GM08714 (cell line): ENCODE measurements around the gene NACC1.

Experiments
- H3K4me3 ChIP-seq: fragments of 200-500 bp; sonication (Bioruptor generic); 2 replicates; pipeline ENCODE4 v1.5.1; 2014; ENCODE audit warnings: mild to moderate bottlenecking, low read length, inconsistent platforms
- ZNF274 ChIP-seq: IDR thresholded peaks from 2 replicates; pipeline ENCODE4 v1.6.1; 2012; ENCODE audit warnings: mild to moderate bottlenecking, low read depth, low read length

NACC1 gene

GRCh38 chr19:13082192-13083007, 35.7 kb upstream of the NACC1 start:
- TF ChIP-seq ZNF274: no peak

GRCh38 chr19:13083008-13083404, 35.1 kb upstream of the NACC1 start:
- TF ChIP-seq ZNF274: no peak
- no peak overlapping the region for H3K4me3 ChIP-seq

More at GRCh38 chr19:13082192-13083007, 35.7 kb upstream of the NACC1 start:
- H3K4me3 ChIP-seq: no peak overlapping the region

DNA sequence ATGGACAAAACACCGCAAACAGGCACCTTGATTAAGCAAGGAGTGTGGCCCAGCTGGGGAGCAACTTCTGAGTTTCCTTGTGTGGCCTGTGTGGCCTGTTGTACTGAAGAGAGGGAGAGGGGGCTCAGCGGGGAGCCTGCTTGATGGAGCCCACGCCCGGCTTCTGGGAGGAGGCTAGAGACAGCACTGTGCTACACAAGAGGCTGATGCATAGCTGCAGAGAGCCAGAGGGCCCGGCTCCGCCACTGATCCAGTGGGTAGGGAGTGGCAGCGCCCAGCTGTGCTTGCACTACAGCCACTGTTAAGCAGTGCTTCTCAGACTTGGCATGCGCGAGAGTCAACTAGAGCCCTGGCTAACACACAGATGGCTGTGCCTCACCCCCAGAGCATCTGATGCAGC, 34.4 kb upstream of the NACC1 start:
- no peak for TF ChIP-seq ZNF274
- H3K4me3 ChIP-seq: no peak overlapping the region

DNA sequence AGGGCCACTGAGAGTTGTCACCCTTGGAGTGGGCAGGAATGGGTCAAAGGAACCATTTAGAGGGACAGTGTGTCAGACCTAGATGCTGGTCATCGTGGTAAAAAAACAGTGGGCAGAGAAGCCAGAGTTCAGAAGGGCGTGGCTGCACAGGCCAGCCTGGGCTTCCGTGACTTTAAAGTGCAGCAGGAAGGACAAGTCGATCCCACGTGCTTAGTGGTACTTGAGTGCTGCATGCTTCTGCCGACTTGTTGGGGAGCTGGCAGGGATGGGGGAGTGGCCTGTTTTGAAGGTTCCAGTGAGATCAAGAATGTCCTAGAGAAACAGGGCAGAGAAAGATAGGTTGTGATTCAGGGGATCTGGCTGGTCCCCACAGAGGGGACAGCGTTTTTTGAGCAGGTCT, 32.4 kb upstream of the NACC1 start:
- TF ChIP-seq ZNF274: no peak
- no peak overlapping the region for H3K4me3 ChIP-seq

DNA sequence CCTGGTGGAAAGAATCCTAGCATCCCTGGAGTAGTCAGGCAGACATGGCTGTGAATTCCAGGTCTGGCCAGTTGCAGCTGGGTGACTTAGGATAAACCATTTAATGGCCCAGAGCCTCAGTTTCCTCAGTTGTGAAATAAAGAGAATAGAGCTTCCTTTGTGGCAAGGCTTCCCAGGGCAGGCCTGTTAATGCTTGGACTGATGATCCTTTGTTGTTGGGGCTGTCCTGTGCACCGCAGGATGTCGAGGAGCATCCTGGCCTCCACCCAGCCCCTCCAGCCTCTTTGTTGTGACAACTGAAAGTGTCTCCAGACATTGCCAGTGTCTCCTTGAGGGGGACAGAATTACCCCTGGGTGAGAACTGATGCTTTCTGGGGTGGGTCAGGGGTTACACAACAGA, 31.7 kb upstream of the NACC1 start:
- no peak overlapping the region for H3K4me3 ChIP-seq
- no peak for TF ChIP-seq ZNF274

DNA sequence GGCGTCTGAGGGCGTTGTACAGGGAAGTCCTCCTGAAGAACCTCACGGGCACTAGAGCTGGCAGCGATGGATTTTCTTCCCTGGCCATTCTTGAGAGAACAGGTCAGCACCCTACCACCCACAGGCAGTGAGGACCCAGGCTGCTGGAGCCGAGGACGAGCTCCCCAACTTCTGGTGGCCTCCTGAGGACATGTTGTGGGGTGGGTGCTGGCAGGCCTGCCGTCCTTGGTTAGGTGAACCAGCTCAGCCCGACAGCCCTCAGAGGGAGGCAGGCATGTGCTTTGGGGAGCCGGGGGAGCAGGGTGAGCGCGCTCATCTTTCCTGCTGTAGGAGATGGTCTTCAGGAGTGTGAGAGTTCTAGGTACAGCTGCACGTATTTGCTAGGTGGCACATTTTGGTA, 30.8 kb upstream of the NACC1 start:
- TF ChIP-seq ZNF274: no peak

GRCh38 chr19:13087795-13088537, 30.1 kb upstream of the NACC1 start:
- H3K4me3 ChIP-seq: no peak overlapping the region
- TF ChIP-seq ZNF274: no peak

More for the DNA sequence above, 30.8 kb upstream of the NACC1 start:
- no peak overlapping the region for H3K4me3 ChIP-seq

GRCh38 chr19:13089139-13089856, 28.8 kb upstream of the NACC1 start:
- TF ChIP-seq ZNF274: no peak
- no peak overlapping the region for H3K4me3 ChIP-seq

DNA sequence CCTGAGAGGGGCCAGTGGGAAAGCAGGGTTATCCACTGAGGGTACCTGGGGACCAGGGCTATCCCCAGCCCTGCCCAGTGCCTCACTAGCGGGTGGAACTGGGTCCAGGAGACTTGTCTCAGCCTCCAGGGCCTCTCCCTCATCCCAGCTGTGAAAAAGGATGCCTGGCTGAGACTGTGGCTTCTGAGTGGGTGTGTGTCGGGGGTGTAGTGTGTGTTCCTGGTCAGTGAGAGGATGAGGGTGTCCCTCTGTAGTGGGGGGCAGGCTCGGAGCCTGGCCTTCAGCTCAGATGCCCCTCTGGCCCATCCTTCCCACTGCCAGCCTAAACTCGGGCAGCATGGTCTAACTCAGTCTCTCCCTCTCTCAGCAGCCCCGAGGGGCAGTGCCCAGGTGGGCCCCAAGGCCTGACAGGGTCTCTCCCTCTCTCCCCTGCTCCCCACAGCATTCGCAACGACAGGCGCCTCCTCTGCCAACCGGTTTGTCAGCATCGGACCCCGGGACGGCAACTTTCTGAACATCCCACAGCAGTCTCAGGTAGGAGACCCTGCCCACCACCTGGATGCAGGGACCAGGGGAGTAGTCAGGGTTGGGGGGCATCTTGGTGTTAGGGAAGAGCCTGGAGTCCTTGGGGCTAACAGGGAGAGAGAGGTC, 28.1 kb upstream of the NACC1 start:
- no peak overlapping the region for H3K4me3 ChIP-seq
- TF ChIP-seq ZNF274: no peak

DNA sequence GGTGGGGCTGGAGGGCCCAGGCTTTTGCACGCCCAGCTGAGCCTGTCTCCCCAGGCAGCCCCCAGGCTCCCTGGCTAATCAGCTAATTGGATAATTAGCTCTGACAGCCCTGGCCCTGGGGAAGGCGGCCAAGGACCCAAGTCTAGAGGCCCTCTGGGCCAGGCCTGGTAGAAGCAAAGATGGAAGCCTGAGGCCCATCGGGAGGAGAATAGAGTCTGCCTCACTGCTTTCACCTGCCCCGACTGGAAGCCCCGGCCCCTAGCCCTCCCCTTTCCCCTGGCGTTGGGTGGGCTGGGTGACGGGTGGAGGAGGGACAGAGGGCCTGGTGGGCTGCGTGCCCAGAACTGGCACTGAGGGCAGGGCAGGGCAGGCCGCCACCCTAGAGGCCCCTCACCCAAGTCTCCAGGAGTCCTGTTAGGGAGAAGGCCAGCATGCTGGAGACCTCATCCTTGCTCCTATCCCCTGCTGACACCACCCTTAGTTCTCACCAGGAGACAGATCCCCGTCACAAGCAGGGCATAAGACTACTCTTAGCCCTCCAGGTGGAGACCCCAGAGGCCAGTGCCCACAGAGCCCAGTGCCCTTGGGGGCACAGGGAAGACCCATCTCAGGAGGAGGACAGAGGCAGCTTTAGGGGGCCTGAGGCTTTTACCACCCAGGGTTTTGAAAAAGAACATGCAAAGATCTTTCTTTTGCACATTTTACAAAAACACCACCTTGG, 27.4 kb upstream of the NACC1 start:
- TF ChIP-seq ZNF274: no peak
- no peak overlapping the region for H3K4me3 ChIP-seq

- no peak for TF ChIP-seq ZNF274
- H3K4me3 ChIP-seq: no peak overlapping the region
Observed at GRCh38 chr19:13091400-13092157, 26.5 kb upstream of the NACC1 start.

DNA sequence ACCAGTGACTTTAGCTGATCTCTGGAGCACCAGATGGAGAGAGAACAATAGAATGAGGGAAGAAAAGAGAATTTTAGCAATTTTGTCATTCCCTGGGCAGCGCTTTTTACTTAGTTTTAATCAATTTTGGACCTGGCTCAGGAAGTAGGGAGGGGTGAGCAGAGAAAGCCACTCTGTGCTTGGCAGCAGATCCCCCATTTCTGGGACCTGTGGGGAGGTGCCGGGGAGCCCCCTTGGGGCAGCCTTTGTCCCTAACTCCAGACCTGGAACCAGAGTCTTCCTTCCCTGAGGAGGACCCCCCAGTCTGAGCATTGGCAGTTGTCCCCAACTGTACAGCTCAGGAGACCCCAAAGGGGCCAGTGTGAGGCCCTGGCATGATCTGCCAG, 25.9 kb upstream of the NACC1 start:
- no peak overlapping the region for H3K4me3 ChIP-seq
- no peak for TF ChIP-seq ZNF274
